Heart left ventricle (tissue), 16 donors: ENCODE results near the gene TOX2. TPM values are rescaled to one million over a fixed set of nuclear protein-coding genes. Genes with fewer than 3 reads are reported as not detected.
A peak's percentile ranks its signal among the peaks of the same experiment; 100 is the strongest.

Experiments
- ATAC-seq, 4 donors: fragments of 200-7000 bp; cut with Tn5 transposase; one replicate each; pipeline ENCODE4 v1.9.1; 2020 to 2022; ENCODE audit warnings: moderate library complexity in 4 of 4, mild to moderate bottlenecking in 3 of 4, moderate number of reproducible peaks in 1 of 4
- DNase-seq, 5 donors: peaks; one replicate each; pipeline ENCODE4 v3.0.0-alpha.2; 2020
- H3K27ac ChIP-seq, 12 donors: fragments of 200-600 bp; sonication (generic) in 4 of 12; one replicate each; pipeline versions ENCODE4 v1.5.0 to v1.8.0; 2016 to 2022; ENCODE audit warnings: mild to moderate bottlenecking in 2 of 12
- H3K27me3 ChIP-seq, 9 donors: fragments of 200-600 bp; sonication (generic) in 2 of 9; one replicate each; pipeline versions ENCODE4 v1.5.1 to v1.8.0; 2016 to 2022; ENCODE audit warnings: mild to moderate bottlenecking in 3 of 9
- H3K36me3 ChIP-seq, 9 donors: fragments of 200-600 bp; sonication (generic) in 2 of 9; one replicate each; pipeline versions ENCODE4 v1.5.0 to v1.8.0; 2018 to 2022; ENCODE audit warnings: mild to moderate bottlenecking in 2 of 9
- H3K4me1 ChIP-seq, 12 donors: fragments of 200-600 bp; sonication (generic) in 4 of 12; one replicate each; pipeline versions ENCODE4 v1.5.0 to v1.8.0; 2016 to 2022; ENCODE audit warnings: mild to moderate bottlenecking in 3 of 12
- H3K4me3 ChIP-seq, 12 donors: fragments of 200-600 bp; sonication (generic) in 4 of 12; one replicate each; pipeline versions ENCODE4 v1.5.0 to v1.8.0; 2017 to 2022; ENCODE audit warnings: mild to moderate bottlenecking in 9 of 12, moderate library complexity in 4 of 12
- H3K9me3 ChIP-seq, 12 donors: fragments of 200-600 bp; sonication (generic) in 4 of 12; one replicate each; pipeline versions ENCODE4 v1.5.0 to v1.8.0; 2016 to 2022; ENCODE audit warnings: mild to moderate bottlenecking in 1 of 12
- POLR2A ChIP-seq, 2 donors: fragments of 450-650 bp; IDR thresholded peaks; one replicate each; pipeline ENCODE4 v1.6.1; 2017; ENCODE audit warnings: antibody characterized with exemption in 2 of 2, mild to moderate bottlenecking in 2 of 2, moderate library complexity in 2 of 2
- WGBS, 4 donors: extraction: QIAGEN DNeasy Blood & Tissue Kit in 2 of 4; methylation state at CpG; one replicate each; pipeline versions ENCODE4 v1.1.5 to v1.1.7; 2013 to 2018; 5-methylcytosine and 5-hydroxymethylcytosine counted together
- intact Hi-C, 10 donors: fragments of 100-400 bp; cut with DNase I; formaldehyde crosslinking; loops; one replicate each; pipeline versions ENCODE4 v1.11.1 to v1.14.2; 2022
- polyA plus RNA-seq, 2 donors: library from polyadenylated mRNA; stranded (reverse); fragments of 200-250 nt; gene quantifications; one replicate each; pipeline ENCODE4 v1.2.3, GENCODE V29; 2013
- total RNA-seq, 9 donors: library from RNA; depleted of rRNA in 2 of 9; stranded (reverse); fragments of >200 nt in 2 of 9; fragmentation: NEBNext Ultra II Directional in 3 of 9; extraction: Animal tissue kit (Norgen Biotek cat#: 25700) in 3 of 9; gene quantifications; one replicate each; pipeline versions ENCODE4 v1.1.0 to v1.2.4, GENCODE V29; 2016 to 2023
- TF ChIP-seq, protein P1 (sequence below), 12 donors: fragments of 200-600 bp; sonication (generic) in 4 of 12; IDR thresholded peaks; one replicate each; pipeline versions ENCODE4 v1.5.0 to v1.8.0; 2018 to 2022; ENCODE audit warnings: antibody characterized with exemption in 12 of 12, mild to moderate bottlenecking in 5 of 12
- donor health status: ischemic (EF 13 %, LVEDD 7.1; RV severe dilation, severe dysfunction).
- donor health status: healthy with polysubstance abuse.
- donor health status: DM: no; HTN: yes; CAD: no.
- donor health status: DM: no; HTN: no; CAD: no.
- donor health status: ischemic (EF 25% LVEDD 6.9; RV normal size, moderate dysfunction).
- donor health status: ischemic (EF 25% LVEDD 5.7; RV mildly dilated, moderate dysfunction).
- donor health status: healthy.
- donor health status: DM: yes; HTN: yes; CAD: no.
- donor health status: ischemic (EF 35%, LVEDD 5.7; RV mildly dilated, moderate dysfunction).
- donor health status: nonischemic (EF 11% LVEDD 7.7; RV severe dilation, severe dysfunction).
- donor health status: DM: yes; HTN: yes; CAD: no.
- donor health status: PGD.
- donor health status: ischemic (EF 29% LVEDD 5.4; RV normal size, mild dysfunction).
- donor health status: nonischemic (EF 23%, LVEDD 6.1; RV moderate dilation, normal function).

Gene TOX2
- total and polyA plus RNA-seq, 11 donors, result 0.53 to 3.0 (median 0.91) TPM

DNA sequence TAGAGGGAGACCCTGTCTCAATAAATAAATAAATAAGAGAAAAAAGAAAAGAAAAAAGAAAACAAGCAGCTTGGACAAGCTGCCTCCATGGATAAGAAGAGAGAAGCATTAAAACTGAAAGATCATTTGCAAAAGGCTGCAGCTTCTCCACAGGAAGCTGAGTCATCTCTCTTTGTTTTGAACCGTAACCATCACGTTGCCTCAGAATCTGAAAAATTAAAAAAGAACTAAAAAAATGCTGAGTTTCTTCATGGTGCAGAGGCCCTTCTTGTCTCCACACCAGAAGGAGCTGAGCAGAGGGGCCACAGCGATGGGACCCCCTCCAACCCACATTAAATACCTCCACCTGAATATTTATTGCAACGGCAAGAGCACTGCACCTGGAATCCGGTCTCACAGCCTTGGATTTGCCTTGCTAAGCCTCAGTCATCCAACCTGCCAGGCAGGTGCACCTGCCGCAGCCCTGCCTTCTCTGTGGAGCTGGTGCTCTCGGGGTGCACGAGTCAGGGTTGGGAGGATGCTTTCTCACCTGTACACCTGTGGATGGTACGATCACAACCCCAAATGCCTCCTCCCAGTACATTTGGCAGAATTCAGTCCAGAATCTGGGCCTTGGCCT, 28.1 kb downstream of the TOX2 start:
- H3K4me3 ChIP-seq, result peak overlapping the region in 1 of 12 donors; percentile 28
- H3K27ac ChIP-seq, result peak overlapping the region in 5 of 12 donors; percentile 5 to 86 (median 56)
- peaks cover 0 to 69% (median 10%) of the 10 kb centered on the region in 12 donors for H3K4me1 ChIP-seq
- no peak for TF ChIP-seq POLR2A (IDR thresholded peaks at IDR 0.05)
- TF ChIP-seq, protein P1, sequence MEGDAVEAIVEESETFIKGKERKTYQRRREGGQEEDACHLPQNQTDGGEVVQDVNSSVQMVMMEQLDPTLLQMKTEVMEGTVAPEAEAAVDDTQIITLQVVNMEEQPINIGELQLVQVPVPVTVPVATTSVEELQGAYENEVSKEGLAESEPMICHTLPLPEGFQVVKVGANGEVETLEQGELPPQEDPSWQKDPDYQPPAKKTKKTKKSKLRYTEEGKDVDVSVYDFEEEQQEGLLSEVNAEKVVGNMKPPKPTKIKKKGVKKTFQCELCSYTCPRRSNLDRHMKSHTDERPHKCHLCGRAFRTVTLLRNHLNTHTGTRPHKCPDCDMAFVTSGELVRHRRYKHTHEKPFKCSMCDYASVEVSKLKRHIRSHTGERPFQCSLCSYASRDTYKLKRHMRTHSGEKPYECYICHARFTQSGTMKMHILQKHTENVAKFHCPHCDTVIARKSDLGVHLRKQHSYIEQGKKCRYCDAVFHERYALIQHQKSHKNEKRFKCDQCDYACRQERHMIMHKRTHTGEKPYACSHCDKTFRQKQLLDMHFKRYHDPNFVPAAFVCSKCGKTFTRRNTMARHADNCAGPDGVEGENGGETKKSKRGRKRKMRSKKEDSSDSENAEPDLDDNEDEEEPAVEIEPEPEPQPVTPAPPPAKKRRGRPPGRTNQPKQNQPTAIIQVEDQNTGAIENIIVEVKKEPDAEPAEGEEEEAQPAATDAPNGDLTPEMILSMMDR (IDR thresholded peaks at IDR 0.05), result no peak
- H3K9me3 ChIP-seq, result no peaks in the 10 kb centered on the region
- DNase-seq (no peak), ATAC-seq (peak in 2 of 4 donors; percentile 21 to 41)
- peaks cover 0 to 4% (median 0%) of the 10 kb centered on the region in 9 donors for H3K27me3 ChIP-seq
- H3K36me3 ChIP-seq, result no peaks in the 10 kb centered on the region
- WGBS, 4 donors, result 69 to 74% (median 72%) methylated on average over 7 to 9 of the region's 9 CpGs
- intact Hi-C loops, result no loop called here

DNA sequence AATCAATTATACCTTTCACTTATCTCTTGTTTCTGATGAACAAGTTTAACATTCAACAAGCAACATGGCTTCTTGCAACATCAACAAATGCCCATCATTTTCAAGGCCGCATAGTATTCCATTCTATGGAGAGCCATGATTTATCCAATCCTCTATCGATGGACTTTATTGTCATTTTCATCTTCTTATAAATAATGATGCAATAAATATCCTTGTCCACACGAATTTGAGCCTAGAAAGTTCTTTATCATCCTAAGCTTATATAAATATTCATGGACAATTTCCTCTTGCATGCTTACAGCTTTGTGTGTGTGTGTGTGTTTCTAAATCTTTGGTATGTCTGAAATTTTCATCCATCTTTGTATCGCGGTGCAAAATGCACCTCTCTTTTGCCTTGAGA, 29.1 kb downstream of the TOX2 start:
- peaks cover 0 to 64% (median 7%) of the 10 kb centered on the region in 12 donors for H3K4me1 ChIP-seq
- ATAC-seq, result no peak
- 87 to 91% (median 90%) methylated on average over 5 of the region's 5 CpGs for WGBS, 4 donors
- H3K9me3 ChIP-seq, result no peaks in the 10 kb centered on the region
- H3K27me3 ChIP-seq, result peaks cover 0 to 13% (median 0%) of the 10 kb centered on the region in 9 donors
- H3K4me3 ChIP-seq, result no peak overlapping the region
- DNase-seq, result no peak
- no peaks in the 10 kb centered on the region for H3K36me3 ChIP-seq
- no peak for TF ChIP-seq POLR2A (IDR thresholded peaks at IDR 0.05)
- TF ChIP-seq, protein P1 (IDR thresholded peaks at IDR 0.05), result no peak
- H3K27ac ChIP-seq, result no peak overlapping the region
- intact Hi-C loops, result no loop called here

DNA sequence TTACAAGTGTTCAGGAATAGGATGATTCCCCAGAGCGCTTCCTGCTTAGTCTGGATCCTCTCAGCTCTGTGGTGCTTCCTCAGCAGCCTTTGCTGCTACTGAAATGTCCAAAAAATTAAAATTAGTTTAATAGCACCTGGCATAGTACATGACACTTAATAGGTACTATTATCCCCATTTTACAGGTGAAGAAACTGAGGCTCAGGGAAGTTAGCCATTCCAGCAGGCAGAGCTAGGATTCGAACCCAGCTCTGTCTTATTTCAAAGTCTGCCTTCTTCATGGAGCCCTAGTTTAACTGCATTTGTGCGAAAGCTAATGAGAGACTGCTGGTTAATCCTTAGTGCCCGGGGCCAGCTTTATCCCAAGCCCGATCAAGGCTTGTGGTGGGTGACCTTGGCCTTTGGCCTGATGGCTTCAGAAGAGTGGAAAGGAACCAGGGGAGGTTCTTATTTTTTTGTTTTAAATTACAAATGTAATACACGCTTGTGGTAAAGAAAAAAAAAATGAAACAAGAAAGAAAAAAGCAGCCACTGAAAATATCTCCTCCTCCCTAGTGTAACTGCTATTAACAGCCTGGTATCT, 30.1 kb downstream of the TOX2 start:
- H3K4me1 ChIP-seq, result peaks cover 0 to 64% (median 2%) of the 10 kb centered on the region in 12 donors
- TF ChIP-seq, protein P1 (IDR thresholded peaks at IDR 0.05), result no peak
- TF ChIP-seq POLR2A (IDR thresholded peaks at IDR 0.05), result no peak

DNA sequence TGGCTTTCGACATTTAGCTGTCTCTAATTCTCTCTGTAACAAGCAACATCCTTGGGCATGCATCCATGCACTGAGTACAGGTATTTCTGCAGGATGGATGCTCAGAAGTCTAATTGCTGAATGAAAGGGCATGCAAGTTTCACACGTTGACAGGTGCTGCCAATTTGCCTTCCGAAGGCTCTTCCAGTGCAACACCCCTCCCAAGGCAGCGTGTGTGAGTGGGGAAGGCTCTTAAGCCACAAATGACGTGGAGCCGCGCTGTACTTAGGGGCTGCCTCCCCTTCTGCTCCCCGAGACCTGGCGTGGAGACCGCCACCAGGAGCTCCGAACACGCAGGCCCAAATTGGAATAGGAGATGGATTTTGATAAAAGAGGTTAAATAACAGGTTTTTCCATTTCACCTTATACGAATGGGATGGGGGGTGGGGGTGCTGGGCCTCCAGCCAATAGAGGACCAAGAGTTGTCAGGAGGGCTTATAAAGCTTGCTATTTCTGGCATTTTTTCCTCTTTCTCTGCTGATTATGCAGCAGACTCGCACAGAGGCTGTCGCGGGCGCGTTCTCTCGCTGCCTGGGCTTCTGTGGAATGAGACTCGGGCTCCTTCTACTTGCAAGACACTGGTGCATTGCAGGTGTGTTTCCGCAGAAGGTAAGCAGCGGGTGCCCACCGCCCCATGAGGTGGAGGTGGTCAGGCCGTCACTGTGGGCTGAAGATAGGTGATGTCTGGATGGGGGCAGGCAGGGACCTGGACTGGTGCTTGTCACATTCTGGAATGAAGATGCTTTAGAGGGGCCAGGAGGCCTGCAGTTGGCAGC, 30.9 kb downstream of the TOX2 start:
- H3K36me3 ChIP-seq, result no peaks in the 10 kb centered on the region
- no peak for ATAC-seq
- DNase-seq, result no peak
- H3K27me3 ChIP-seq, result peaks cover 0 to 14% (median 0%) of the 10 kb centered on the region in 9 donors
- H3K9me3 ChIP-seq, result no peaks in the 10 kb centered on the region
- H3K4me3 ChIP-seq, result no peak overlapping the region
- 83 to 86% (median 83%) methylated on average over 23 to 24 of the region's 24 CpGs for WGBS, 4 donors
- TF ChIP-seq, protein P1 (IDR thresholded peaks at IDR 0.05), result no peak
- no peak for TF ChIP-seq POLR2A (IDR thresholded peaks at IDR 0.05)
- H3K4me1 ChIP-seq, result peaks cover 0 to 64% (median 2%) of the 10 kb centered on the region in 12 donors
- intact Hi-C loops, result no loop called here
- no peak overlapping the region for H3K27ac ChIP-seq

More for the DNA sequence above, 30.1 kb downstream of the TOX2 start:
- H3K27me3 ChIP-seq, result peaks cover 0 to 14% (median 0%) of the 10 kb centered on the region in 9 donors
- no peak overlapping the region for H3K27ac ChIP-seq
- H3K4me3 ChIP-seq, result no peak overlapping the region
- 82 to 87% (median 87%) methylated on average over 6 of the region's 6 CpGs for WGBS, 4 donors
- H3K36me3 ChIP-seq, result no peaks in the 10 kb centered on the region
- intact Hi-C loops, result no loop called here
- ATAC-seq (no peak), DNase-seq (no peak)
- H3K9me3 ChIP-seq, result no peaks in the 10 kb centered on the region
